Measurements from ENCODE around the gene DONSON.

DNA sequence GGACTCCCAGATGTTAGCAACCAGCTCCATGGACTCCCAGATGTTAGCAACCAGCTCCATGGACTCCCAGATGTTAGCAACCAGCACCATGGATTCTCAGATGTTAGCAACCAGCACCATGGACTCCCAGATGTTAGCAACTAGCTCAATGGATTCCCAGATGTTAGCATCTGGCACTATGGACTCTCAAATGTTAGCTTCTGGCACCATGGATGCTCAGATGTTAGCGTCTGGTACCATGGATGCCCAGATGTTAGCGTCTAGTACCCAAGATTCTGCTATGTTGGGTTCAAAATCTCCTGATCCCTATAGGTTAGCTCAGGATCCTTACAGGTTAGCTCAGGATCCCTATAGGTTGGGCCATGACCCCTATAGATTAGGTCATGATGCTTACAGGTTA is 36.8 kb downstream of the DONSON start:
- TF ChIP-seq CHAMP1 (IDR thresholded peaks at IDR 0.05) (no peak), SRF (CRISPR knock-in tag; IDR thresholded peaks at IDR 0.05) (no peak), POLR2AphosphoS5 (IDR thresholded peaks at IDR 0.05; ENCODE audit: control insufficient read depth, insufficient read depth, low read depth, low read length) (no peak; the same call in 1 of the 2 replicates), TAF15 (IDR thresholded peaks at IDR 0.05; ENCODE audit: low read depth, low read length) (no peak)
- TF ChIP-seq, protein P1, sequence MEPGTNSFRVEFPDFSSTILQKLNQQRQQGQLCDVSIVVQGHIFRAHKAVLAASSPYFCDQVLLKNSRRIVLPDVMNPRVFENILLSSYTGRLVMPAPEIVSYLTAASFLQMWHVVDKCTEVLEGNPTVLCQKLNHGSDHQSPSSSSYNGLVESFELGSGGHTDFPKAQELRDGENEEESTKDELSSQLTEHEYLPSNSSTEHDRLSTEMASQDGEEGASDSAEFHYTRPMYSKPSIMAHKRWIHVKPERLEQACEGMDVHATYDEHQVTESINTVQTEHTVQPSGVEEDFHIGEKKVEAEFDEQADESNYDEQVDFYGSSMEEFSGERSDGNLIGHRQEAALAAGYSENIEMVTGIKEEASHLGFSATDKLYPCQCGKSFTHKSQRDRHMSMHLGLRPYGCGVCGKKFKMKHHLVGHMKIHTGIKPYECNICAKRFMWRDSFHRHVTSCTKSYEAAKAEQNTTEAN (CRISPR knock-in tag; IDR thresholded peaks at IDR 0.05), result no peak
